ENCODE results near the gene SNRNP25.

SNRNP25 gene

GRCh38 chr16:74051-74746, 20.6 kb downstream of the SNRNP25 start:
- ChIA-PET POLR2A (ENCODE audit: low non-redundant PET) (no interaction called here), CTCF (interaction anchor here (0.5 to 2.7 kb wide), 4 partner anchors 8 to 638 kb away, joined by 3 to 14 read pairs (median 4); no protein-coding TSS in a partner anchor)
- no peak for TF ChIP-seq CTCF (conservative IDR thresholded peaks at IDR 0.05; ENCODE audit: low read depth)
- H3K27ac ChIP-seq: peak overlapping the region; percentile 91
- no peak for DNase-seq (ENCODE audit: low spot score)

DNA sequence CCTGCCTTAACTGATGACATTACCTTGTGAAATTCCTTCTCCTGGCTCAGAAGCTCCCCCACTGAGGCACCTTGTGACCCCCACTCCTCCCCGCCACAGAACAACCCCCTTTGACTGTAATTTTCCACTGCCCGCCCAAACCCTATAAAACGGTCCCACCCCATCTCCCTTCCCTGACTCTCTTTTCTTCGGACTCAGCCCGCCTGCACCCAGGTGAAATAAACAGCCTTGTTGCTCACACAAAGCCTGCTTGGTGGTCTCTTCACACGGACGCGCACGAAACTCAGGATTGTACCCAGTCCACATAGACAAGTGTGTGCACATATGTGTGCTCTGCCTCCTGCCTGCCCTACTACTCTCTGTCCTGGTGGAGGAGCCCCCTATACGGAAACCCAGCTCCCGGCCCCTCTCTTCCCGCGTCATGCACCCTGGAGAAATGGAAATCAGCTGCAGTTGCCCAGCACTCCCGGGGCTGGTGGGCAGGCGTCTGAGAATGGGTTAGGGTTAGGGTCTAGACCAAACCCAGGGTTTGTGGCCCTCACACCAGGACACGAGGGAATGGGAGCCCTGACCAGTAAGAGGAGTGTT, 21.2 kb downstream of the SNRNP25 start:
- no peak for DNase-seq (ENCODE audit: low spot score)
- CTCF ChIA-PET: interaction anchor here (0.5 to 2.7 kb wide), 4 partner anchors 9 to 637 kb away, joined by 3 to 14 read pairs (median 4); no protein-coding TSS in a partner anchor
- H3K27ac ChIP-seq: peak overlapping the region; percentile 91
- POLR2A ChIA-PET (ENCODE audit: low non-redundant PET): interaction anchor here (0.6 to 0.9 kb wide), 2 partner anchors 21 to 427 kb away, joined by 3 read pairs; no protein-coding TSS in a partner anchor
- TF ChIP-seq CTCF (conservative IDR thresholded peaks at IDR 0.05; ENCODE audit: low read depth): no peak

DNA sequence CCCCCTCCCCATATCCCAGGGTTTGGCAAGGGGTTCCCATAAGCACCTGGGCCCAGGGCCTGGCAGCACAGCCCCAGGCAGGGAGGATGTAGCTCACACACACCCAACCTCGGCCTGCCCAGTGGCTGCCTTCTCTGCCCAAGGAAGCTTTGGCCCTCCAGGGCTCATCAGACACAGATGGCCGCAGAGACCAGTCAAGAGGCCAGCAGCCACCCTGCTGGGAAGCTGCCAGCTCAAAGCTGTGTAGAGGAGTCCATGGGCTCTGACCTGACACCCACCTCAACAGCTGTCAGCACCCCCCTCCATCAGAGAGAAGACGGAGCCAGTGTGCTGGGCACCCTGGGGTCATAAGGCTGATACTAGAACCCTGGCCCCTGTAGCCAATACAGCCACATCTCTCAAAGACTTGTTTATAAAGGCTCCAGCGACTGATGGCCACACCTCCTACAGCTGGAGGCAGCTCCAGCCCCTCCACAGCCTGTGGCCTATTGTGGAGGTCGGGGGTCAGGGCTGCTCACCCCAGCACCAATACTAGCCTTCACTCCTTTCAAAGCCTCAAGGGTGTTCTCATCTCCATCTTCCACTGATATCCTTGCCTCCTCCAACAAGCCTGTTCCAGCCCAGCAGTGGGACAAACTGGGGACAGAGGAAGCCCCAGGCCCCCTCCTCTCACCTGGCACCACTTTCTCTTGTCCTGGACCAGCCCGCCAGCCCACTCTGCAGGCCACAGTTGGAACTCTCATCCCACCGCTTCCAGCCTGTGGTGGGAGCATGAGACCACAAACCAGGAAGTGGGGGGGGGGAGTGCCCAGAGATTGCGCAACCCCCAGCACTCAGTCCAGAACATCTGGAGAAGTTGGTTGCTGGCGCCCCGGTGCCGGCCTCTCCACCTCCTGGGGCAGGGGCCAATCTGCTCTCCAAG, 22.2 kb downstream of the SNRNP25 start:
- peak overlapping the region; percentile 91 for H3K27ac ChIP-seq
- ChIA-PET POLR2A (ENCODE audit: low non-redundant PET) (interaction anchor here (0.9 kb wide), 1 partner anchor 20 kb away, joined by 3 read pairs; no protein-coding TSS in a partner anchor), CTCF (interaction anchor here (1.1 to 2.7 kb wide), 3 partner anchors 10 to 21 kb away, joined by 3 to 14 read pairs (median 14); no protein-coding TSS in a partner anchor)
- no peak for TF ChIP-seq CTCF (conservative IDR thresholded peaks at IDR 0.05; ENCODE audit: low read depth)
- DNase-seq (ENCODE audit: low spot score): peak; percentile 32

- POLR2A ChIA-PET (ENCODE audit: low non-redundant PET): interaction anchor here (1.8 kb wide), 1 partner anchor 11 kb away, joined by 4 read pairs; no protein-coding TSS in a partner anchor
- peak; percentile 64 for DNase-seq (ENCODE audit: low spot score)
- H3K27ac ChIP-seq: peak overlapping the region; percentile 91
- CTCF ChIA-PET: interaction anchor here (1.1 to 2.7 kb wide), 2 partner anchors 10 to 11 kb away, joined by 3 to 14 read pairs; no protein-coding TSS in a partner anchor
- no peak for TF ChIP-seq CTCF (conservative IDR thresholded peaks at IDR 0.05; ENCODE audit: low read depth)
Observed at GRCh38 chr16:76535-77272, 23.1 kb downstream of the SNRNP25 start.

DNA sequence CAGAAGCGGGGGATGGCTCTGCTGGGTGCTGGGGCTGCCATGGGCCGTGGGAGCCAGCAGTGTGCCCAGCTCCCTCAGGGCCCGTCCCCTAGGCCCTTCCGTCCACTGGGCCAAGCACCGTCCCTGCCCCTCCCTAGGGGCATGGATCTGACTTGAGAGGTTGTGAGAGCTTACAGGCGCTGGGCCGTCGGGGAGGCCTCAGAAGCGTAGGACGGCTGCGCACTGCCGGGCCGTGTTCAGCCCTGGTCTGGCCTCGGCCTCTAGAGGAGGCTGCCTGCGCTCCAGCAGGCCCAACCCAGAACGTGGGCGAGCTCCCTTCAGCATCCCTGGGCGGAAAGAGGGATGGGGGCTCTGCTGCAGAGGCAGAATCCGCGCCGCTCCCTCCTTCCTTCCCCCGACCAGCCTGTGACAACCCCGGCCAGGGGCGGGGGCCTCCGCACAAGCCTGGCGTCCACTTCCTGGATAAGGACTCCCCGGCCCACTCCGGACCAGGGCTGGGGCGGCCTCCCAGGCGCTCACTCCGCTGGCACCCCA, 23.7 kb downstream of the SNRNP25 start:
- POLR2A ChIA-PET (ENCODE audit: low non-redundant PET): interaction anchor here (1.8 kb wide), 1 partner anchor 11 kb away, joined by 4 read pairs; no protein-coding TSS in a partner anchor
- TF ChIP-seq CTCF (conservative IDR thresholded peaks at IDR 0.05; ENCODE audit: low read depth): no peak
- CTCF ChIA-PET: interaction anchor here (0.6 to 2.7 kb wide), 3 partner anchors 10 to 21 kb away, joined by 3 to 14 read pairs (median 3); no protein-coding TSS in a partner anchor
- DNase-seq (ENCODE audit: low spot score): peak; percentile 56
- peak overlapping the region; percentile 91 for H3K27ac ChIP-seq
